DOHH2 (cell line): ENCODE measurements around the gene SNX13.

Experiments
- CTCF ChIP-seq: fragments of 200-600 bp; sonication (generic); IDR thresholded peaks from one replicate; pipeline ENCODE4 v1.5.1; 2014; ENCODE audit warnings: antibody characterized with exemption, mild to moderate bottlenecking, low read depth, low read length; ENCODE audit not compliant: poor library complexity, severe bottlenecking
- EZH2phosphoT487 ChIP-seq: fragments of 200-600 bp; sonication (generic); IDR thresholded peaks from 2 replicates; pipeline ENCODE4 v1.6.1; 2017; ENCODE audit warnings: borderline replicate concordance, mild to moderate bottlenecking, antibody characterized with exemption, low read length, moderate library complexity, mixed read lengths

- TF ChIP-seq EZH2phosphoT487 (no peak), CTCF (no peak)
Observed at GRCh38 chr7:17932770-17933169, 7.5 kb downstream of the SNX13 start.
